ENCODE measurements around the gene ANKS1B.

Gene ANKS1B

GRCh38 chr12:99232324-99232723 is 752.4 kb downstream of the ANKS1B start:
- no peak for ATAC-seq
- no peak for TF ChIP-seq TOX (CRISPR knock-in tag; IDR thresholded peaks at IDR 0.05; ENCODE audit: borderline replicate concordance)
- TF ChIP-seq ESRRG (CRISPR knock-in tag; IDR thresholded peaks at IDR 0.05), result no peak
- no peak for TF ChIP-seq ZC3H10 (CRISPR knock-in tag; IDR thresholded peaks at IDR 0.05)
- no peak for TF ChIP-seq PPARA (CRISPR knock-in tag; IDR thresholded peaks at IDR 0.05; ENCODE audit: borderline replicate concordance)
- TF ChIP-seq CSRNP3 (CRISPR knock-in tag; IDR thresholded peaks at IDR 0.05), result no peak
- TF ChIP-seq RARB (CRISPR knock-in tag; IDR thresholded peaks at IDR 0.05), result no peak
- TF ChIP-seq, protein P1, sequence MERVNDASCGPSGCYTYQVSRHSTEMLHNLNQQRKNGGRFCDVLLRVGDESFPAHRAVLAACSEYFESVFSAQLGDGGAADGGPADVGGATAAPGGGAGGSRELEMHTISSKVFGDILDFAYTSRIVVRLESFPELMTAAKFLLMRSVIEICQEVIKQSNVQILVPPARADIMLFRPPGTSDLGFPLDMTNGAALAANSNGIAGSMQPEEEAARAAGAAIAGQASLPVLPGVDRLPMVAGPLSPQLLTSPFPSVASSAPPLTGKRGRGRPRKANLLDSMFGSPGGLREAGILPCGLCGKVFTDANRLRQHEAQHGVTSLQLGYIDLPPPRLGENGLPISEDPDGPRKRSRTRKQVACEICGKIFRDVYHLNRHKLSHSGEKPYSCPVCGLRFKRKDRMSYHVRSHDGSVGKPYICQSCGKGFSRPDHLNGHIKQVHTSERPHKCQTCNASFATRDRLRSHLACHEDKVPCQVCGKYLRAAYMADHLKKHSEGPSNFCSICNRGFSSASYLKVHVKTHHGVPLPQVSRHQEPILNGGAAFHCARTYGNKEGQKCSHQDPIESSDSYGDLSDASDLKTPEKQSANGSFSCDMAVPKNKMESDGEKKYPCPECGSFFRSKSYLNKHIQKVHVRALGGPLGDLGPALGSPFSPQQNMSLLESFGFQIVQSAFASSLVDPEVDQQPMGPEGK (CRISPR knock-in tag; IDR thresholded peaks at IDR 0.05; ENCODE audit: borderline replicate concordance), result no peak
- TF ChIP-seq OSR1 (CRISPR knock-in tag; IDR thresholded peaks at IDR 0.05), result no peak
- no peak for TF ChIP-seq ISL1 (CRISPR knock-in tag; IDR thresholded peaks at IDR 0.05)
- TF ChIP-seq, protein P2, sequence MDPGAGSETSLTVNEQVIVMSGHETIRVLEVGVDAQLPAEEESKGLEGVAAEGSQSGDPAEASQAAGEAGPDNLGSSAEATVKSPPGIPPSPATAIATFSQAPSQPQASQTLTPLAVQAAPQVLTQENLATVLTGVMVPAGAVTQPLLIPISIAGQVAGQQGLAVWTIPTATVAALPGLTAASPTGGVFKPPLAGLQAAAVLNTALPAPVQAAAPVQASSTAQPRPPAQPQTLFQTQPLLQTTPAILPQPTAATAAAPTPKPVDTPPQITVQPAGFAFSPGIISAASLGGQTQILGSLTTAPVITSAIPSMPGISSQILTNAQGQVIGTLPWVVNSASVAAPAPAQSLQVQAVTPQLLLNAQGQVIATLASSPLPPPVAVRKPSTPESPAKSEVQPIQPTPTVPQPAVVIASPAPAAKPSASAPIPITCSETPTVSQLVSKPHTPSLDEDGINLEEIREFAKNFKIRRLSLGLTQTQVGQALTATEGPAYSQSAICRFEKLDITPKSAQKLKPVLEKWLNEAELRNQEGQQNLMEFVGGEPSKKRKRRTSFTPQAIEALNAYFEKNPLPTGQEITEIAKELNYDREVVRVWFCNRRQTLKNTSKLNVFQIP (CRISPR knock-in tag; IDR thresholded peaks at IDR 0.05; ENCODE audit: borderline replicate concordance, low read depth), result no peak
- no peak for TF ChIP-seq CSDC2 (CRISPR knock-in tag; IDR thresholded peaks at IDR 0.05)
- TF ChIP-seq ZNF70 (CRISPR knock-in tag; IDR thresholded peaks at IDR 0.05), result no peak
- TF ChIP-seq, protein P3, sequence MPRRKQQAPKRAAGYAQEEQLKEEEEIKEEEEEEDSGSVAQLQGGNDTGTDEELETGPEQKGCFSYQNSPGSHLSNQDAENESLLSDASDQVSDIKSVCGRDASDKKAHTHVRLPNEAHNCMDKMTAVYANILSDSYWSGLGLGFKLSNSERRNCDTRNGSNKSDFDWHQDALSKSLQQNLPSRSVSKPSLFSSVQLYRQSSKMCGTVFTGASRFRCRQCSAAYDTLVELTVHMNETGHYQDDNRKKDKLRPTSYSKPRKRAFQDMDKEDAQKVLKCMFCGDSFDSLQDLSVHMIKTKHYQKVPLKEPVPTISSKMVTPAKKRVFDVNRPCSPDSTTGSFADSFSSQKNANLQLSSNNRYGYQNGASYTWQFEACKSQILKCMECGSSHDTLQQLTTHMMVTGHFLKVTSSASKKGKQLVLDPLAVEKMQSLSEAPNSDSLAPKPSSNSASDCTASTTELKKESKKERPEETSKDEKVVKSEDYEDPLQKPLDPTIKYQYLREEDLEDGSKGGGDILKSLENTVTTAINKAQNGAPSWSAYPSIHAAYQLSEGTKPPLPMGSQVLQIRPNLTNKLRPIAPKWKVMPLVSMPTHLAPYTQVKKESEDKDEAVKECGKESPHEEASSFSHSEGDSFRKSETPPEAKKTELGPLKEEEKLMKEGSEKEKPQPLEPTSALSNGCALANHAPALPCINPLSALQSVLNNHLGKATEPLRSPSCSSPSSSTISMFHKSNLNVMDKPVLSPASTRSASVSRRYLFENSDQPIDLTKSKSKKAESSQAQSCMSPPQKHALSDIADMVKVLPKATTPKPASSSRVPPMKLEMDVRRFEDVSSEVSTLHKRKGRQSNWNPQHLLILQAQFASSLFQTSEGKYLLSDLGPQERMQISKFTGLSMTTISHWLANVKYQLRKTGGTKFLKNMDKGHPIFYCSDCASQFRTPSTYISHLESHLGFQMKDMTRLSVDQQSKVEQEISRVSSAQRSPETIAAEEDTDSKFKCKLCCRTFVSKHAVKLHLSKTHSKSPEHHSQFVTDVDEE (CRISPR knock-in tag; IDR thresholded peaks at IDR 0.05), result no peak
- TF ChIP-seq ARNTL (CRISPR knock-in tag; IDR thresholded peaks at IDR 0.05; ENCODE audit: borderline replicate concordance, low read depth), result no peak
- TF ChIP-seq ZNF8 (CRISPR knock-in tag; IDR thresholded peaks at IDR 0.05), result no peak
- no peak for TF ChIP-seq TCF4 (CRISPR knock-in tag; IDR thresholded peaks at IDR 0.05; ENCODE audit: borderline replicate concordance)
- no peak for TF ChIP-seq GLIS3 (CRISPR knock-in tag; IDR thresholded peaks at IDR 0.05)
- TF ChIP-seq SNAI2 (CRISPR knock-in tag; IDR thresholded peaks at IDR 0.05), result no peak
- no peak for TF ChIP-seq ZNF565 (CRISPR knock-in tag; conservative IDR thresholded peaks at IDR 0.05; ENCODE audit: low read depth)
- TF ChIP-seq ZFP3 (CRISPR knock-in tag; IDR thresholded peaks at IDR 0.05), result no peak

DNA sequence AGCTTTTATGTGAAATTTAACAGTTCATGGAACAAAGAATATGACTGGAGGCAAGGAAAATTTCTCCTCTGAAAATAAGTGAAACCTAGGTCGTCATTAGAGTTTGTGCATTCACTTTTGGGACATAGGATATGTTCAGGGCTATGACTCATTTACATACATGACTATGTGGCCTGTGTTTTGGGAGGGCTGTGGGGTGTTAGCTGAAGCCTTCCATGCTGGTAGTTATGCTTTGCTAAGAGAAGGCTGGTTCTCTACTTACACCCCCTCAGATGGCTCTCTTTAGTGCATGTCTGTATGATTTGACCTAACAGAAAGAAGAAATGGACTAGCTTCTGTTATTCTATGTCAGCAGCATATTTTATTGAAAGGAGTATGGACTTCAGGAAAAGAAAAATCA is 753.7 kb downstream of the ANKS1B start:
- TF ChIP-seq ESRRG (CRISPR knock-in tag; IDR thresholded peaks at IDR 0.05) (no peak), ZNF8 (CRISPR knock-in tag; IDR thresholded peaks at IDR 0.05) (no peak), OSR1 (CRISPR knock-in tag; IDR thresholded peaks at IDR 0.05) (no peak), TOX (CRISPR knock-in tag; IDR thresholded peaks at IDR 0.05; ENCODE audit: borderline replicate concordance) (no peak), ZFP3 (CRISPR knock-in tag; IDR thresholded peaks at IDR 0.05) (no peak), ZNF565 (CRISPR knock-in tag; conservative IDR thresholded peaks at IDR 0.05; ENCODE audit: low read depth) (no peak), ISL1 (CRISPR knock-in tag; IDR thresholded peaks at IDR 0.05) (no peak), TCF4 (CRISPR knock-in tag; IDR thresholded peaks at IDR 0.05; ENCODE audit: borderline replicate concordance) (no peak), CSDC2 (CRISPR knock-in tag; IDR thresholded peaks at IDR 0.05) (no peak), ZC3H10 (CRISPR knock-in tag; IDR thresholded peaks at IDR 0.05) (no peak), RARB (CRISPR knock-in tag; IDR thresholded peaks at IDR 0.05) (no peak)
- TF ChIP-seq, protein P3 (CRISPR knock-in tag; IDR thresholded peaks at IDR 0.05), result no peak
- ATAC-seq, result no peak
